Cerebellar cortex (tissue), 1 donor: ENCODE results near the gene POLR3E.
A peak's percentile ranks its signal among the peaks of the same experiment; 100 is the strongest.
"Not testable (repeated sequence)": the region's sequence is repeated elsewhere in the genome, so short reads cannot be mapped to it uniquely, and the experiment has no call there.

Experiments used
- DNase-seq: peaks from one replicate; pipeline ENCODE4 v3.0.0-alpha.2; 2015; ENCODE audit warnings: low spot score

The POLR3E gene

GRCh38 chr16:22366371-22366770, 69.2 kb downstream of the POLR3E start:
- DNase-seq = no peak

GRCh38 chr16:22366889-22367288, 69.7 kb downstream of the POLR3E start:
- DNase-seq = no peak

GRCh38 chr16:22368200-22368826, 71.1 kb downstream of the POLR3E start:
- DNase-seq = not testable (repeated sequence)

- DNase-seq = no peak
Measured at GRCh38 chr16:22369221-22369811, 72.1 kb downstream of the POLR3E start.

- no peak for DNase-seq
Measured at GRCh38 chr16:22370038-22370820, 73.0 kb downstream of the POLR3E start.

- DNase-seq = no peak
Measured at GRCh38 chr16:22372882-22373661, 75.9 kb downstream of the POLR3E start.

- peak; percentile 24 for DNase-seq
Measured at GRCh38 chr16:22373662-22374310, 76.6 kb downstream of the POLR3E start.

GRCh38 chr16:22374311-22375116, 77.3 kb downstream of the POLR3E start, which contains the start of gene CDR2:
Gene CDR2, minus strand, starts transcription at chr16:22374619. Its CDS starts 310 bp downstream, at chr16:22374309.
- peak; percentile 97 for DNase-seq

GRCh38 chr16:22375117-22375962, 78.1 kb downstream of the POLR3E start:
- peak; percentile 36 for DNase-seq

GRCh38 chr16:22375963-22376640, 78.9 kb downstream of the POLR3E start:
- DNase-seq = no peak

- DNase-seq = no peak
Measured at GRCh38 chr16:22379656-22380055, 82.4 kb downstream of the POLR3E start.

- DNase-seq = no peak
Measured at GRCh38 chr16:22380529-22380928, 83.3 kb downstream of the POLR3E start.

GRCh38 chr16:22381392-22381791, 84.2 kb downstream of the POLR3E start:
- DNase-seq = no peak

- DNase-seq = no peak
Measured at GRCh38 chr16:22383827-22384226, 86.6 kb downstream of the POLR3E start.
